Endothelial cell (in vitro differentiated cells): ENCODE measurements around the gene CINP. TPM values are rescaled to one million over a fixed set of nuclear protein-coding genes. Genes with fewer than 3 reads are reported as not detected.

Experiments used
- DNase-seq: peaks from one replicate; pipeline ENCODE4 v3.0.0; 2021; ENCODE audit warnings: low spot score
- H3K27ac Mint-ChIP-seq: one replicate; pipeline ENCODE4 v1.8.0; 2021; ENCODE audit warnings: mixed read lengths, inconsistent platforms; ENCODE audit not compliant: unreplicated experiment
- H3K27me3 Mint-ChIP-seq: one replicate; pipeline ENCODE4 v1.8.0; 2021; ENCODE audit warnings: mild to moderate bottlenecking, moderate library complexity, mixed read lengths, inconsistent platforms; ENCODE audit not compliant: unreplicated experiment
- H3K36me3 Mint-ChIP-seq: one replicate; pipeline ENCODE4 v1.8.0; 2021; ENCODE audit warnings: mild to moderate bottlenecking, low read depth, mixed read lengths, inconsistent platforms; ENCODE audit not compliant: unreplicated experiment
- H3K4me1 Mint-ChIP-seq: one replicate; pipeline ENCODE4 v1.8.0; 2021; ENCODE audit warnings: mild to moderate bottlenecking, mixed read lengths, inconsistent platforms; ENCODE audit not compliant: unreplicated experiment
- H3K4me3 Mint-ChIP-seq: one replicate; pipeline ENCODE4 v1.8.0; 2021; ENCODE audit warnings: mild to moderate bottlenecking, mixed read lengths, inconsistent platforms; ENCODE audit not compliant: unreplicated experiment
- H3K9me3 Mint-ChIP-seq: one replicate; pipeline ENCODE4 v1.8.0; 2021; ENCODE audit warnings: mixed read lengths, inconsistent platforms; ENCODE audit not compliant: unreplicated experiment
- total RNA-seq: library from RNA; stranded (reverse); fragmentation: NEBNext Ultra II Directional; extraction: Animal tissue kit (Norgen Biotek cat#: 25700); gene quantifications from one replicate; pipeline ENCODE4 v1.2.1, GENCODE V29; 2021; ENCODE audit not compliant: unreplicated experiment
- TF ChIP-seq, protein P1 (sequence below): fragments of 200-600 bp; sonication (generic); IDR thresholded peaks from one replicate; pipeline ENCODE4 v1.5.0; 2021; ENCODE audit warnings: antibody characterized with exemption; ENCODE audit not compliant: unreplicated experiment

CINP gene
- total RNA-seq, 1 donor from 2014 or later: 26.1 TPM

DNA sequence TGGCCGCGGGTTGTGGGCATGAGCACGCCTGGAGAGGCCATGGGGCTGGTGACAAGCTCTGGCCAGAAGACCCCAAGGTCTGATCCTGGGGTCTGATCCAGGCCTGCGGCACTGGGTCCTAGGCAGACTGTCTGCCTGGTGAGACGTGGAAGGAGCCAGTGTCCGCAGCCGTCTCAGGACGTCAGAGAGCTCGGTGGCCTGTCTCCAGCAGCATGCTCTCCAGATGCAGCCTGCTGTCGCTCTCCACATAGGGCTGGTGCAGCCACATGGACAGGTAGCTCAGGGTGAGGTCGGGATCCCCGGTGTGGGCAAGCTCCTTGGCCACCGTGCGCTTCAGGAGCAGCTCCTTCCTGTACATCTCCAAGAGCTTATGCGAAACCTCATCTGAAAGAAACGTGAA is 14.3 kb downstream of the CINP start:
- no peak for DNase-seq
- H3K27ac Mint-ChIP-seq: no peak overlapping the region
- H3K4me3 Mint-ChIP-seq: peak overlapping the region; percentile 38
- H3K9me3 Mint-ChIP-seq: no peaks in the 10 kb centered on the region
- no peaks in the 10 kb centered on the region for H3K27me3 Mint-ChIP-seq
- TF ChIP-seq, protein P1, sequence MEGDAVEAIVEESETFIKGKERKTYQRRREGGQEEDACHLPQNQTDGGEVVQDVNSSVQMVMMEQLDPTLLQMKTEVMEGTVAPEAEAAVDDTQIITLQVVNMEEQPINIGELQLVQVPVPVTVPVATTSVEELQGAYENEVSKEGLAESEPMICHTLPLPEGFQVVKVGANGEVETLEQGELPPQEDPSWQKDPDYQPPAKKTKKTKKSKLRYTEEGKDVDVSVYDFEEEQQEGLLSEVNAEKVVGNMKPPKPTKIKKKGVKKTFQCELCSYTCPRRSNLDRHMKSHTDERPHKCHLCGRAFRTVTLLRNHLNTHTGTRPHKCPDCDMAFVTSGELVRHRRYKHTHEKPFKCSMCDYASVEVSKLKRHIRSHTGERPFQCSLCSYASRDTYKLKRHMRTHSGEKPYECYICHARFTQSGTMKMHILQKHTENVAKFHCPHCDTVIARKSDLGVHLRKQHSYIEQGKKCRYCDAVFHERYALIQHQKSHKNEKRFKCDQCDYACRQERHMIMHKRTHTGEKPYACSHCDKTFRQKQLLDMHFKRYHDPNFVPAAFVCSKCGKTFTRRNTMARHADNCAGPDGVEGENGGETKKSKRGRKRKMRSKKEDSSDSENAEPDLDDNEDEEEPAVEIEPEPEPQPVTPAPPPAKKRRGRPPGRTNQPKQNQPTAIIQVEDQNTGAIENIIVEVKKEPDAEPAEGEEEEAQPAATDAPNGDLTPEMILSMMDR: no peak
- H3K36me3 Mint-ChIP-seq: peaks cover 35% of the 10 kb centered on the region
- H3K4me1 Mint-ChIP-seq: no peaks in the 10 kb centered on the region

DNA sequence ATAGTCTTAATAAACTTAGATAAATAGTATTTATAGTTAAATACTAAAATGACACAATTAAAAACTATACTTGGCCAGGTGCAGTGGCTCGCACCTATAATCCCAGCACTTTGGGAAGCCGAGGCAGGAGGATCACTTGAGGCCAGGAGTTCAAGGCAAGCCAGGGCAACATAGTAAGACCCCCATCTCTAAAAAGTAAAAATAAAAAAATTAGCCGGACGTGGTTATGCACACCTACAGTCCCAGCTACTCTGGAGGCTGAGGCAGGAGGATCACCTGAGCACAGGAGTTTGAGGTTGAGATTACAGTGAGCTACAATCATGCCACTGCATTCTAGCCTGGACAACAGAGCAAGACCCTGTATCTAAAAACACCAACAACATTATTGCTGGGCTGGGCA is 16.0 kb downstream of the CINP start:
- Mint-ChIP-seq H3K36me3 (peaks cover 43% of the 10 kb centered on the region), H3K27ac (no peak overlapping the region), H3K9me3 (no peaks in the 10 kb centered on the region), H3K27me3 (no peaks in the 10 kb centered on the region), H3K4me1 (no peaks in the 10 kb centered on the region), H3K4me3 (no peak overlapping the region)
- no peak for DNase-seq
- TF ChIP-seq, protein P1: no peak

DNA sequence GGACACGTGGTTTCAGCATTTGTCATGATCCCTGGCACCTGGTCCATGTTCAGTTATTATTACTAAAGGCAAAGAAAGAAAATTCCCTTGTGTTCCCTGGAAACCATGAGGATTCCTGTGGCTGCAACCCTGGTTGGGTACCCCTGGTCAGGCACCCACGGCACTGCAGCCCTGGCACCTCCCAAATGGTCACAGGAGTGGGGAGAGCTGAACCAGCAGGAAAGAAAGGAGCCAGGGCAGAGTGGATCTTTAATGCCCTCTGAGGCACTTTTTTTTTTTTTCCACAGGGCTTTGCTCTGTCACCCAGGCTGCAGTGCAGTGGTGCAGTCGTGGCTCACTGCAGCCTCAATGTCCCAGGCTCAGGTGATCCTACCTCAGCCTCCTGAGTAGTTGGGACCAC is 17.5 kb downstream of the CINP start:
- Mint-ChIP-seq H3K4me1 (no peaks in the 10 kb centered on the region), H3K27me3 (no peaks in the 10 kb centered on the region), H3K27ac (no peak overlapping the region), H3K9me3 (no peaks in the 10 kb centered on the region), H3K36me3 (peaks cover 42% of the 10 kb centered on the region), H3K4me3 (peak overlapping the region; percentile 1)
- TF ChIP-seq, protein P1: no peak
- DNase-seq: no peak

DNA sequence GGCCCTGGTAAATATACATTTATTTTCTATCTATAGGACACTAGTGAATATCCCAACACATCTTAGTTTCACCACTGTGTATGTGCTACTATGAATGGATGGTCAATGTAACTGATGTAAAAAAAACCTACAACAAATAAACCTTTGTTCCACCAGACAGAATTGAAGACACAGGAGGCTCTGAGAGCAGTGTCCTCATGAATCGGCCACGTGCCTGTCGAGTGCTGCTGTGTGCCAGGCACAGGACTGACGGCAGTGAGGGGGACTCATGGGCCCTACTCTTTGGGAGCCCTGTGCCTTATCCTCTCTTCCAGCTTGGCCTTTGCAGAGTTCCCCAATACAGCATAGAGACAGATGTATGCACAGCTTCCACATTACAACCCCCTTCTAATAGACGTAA is 18.2 kb downstream of the CINP start:
- TF ChIP-seq, protein P1: no peak
- DNase-seq: no peak
- Mint-ChIP-seq H3K36me3 (peaks cover 36% of the 10 kb centered on the region), H3K4me1 (no peaks in the 10 kb centered on the region), H3K4me3 (no peak overlapping the region), H3K27me3 (no peaks in the 10 kb centered on the region), H3K27ac (no peak overlapping the region), H3K9me3 (no peaks in the 10 kb centered on the region)

DNA sequence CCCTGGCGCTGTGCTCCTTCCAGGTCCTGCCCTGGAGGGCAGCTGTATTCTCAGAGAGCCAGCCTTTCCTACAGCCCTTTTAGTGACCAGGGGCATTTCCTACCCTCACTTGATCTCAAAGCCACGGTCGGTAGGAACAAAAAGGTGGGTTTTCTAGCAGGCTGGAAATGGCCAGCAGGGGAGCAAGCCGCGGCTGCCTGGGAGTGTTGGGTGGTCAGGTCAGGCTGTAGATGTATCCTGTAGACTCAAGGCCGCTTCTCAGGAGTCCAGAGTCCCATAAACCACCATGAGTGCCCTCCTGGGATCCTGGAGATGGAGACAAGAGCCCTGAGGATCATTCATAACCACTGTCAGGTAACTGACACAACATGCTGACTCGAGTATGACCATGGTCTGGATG is 18.6 kb downstream of the CINP start:
- no peaks in the 10 kb centered on the region for H3K27me3 Mint-ChIP-seq
- H3K9me3 Mint-ChIP-seq: no peaks in the 10 kb centered on the region
- TF ChIP-seq, protein P1: no peak
- no peak overlapping the region for H3K27ac Mint-ChIP-seq
- no peak overlapping the region for H3K4me3 Mint-ChIP-seq
- DNase-seq: no peak
- no peaks in the 10 kb centered on the region for H3K4me1 Mint-ChIP-seq
- H3K36me3 Mint-ChIP-seq: peaks cover 36% of the 10 kb centered on the region
